UCSD-AML1 (cell line): ENCODE measurements around the gene COX17.

Source experiments
- DNase-seq: peaks from one replicate; lab custom pipeline; 2025; ENCODE audit not compliant: unreplicated experiment; lab: John Stamatoyannopoulos, UW

The COX17 gene

DNA sequence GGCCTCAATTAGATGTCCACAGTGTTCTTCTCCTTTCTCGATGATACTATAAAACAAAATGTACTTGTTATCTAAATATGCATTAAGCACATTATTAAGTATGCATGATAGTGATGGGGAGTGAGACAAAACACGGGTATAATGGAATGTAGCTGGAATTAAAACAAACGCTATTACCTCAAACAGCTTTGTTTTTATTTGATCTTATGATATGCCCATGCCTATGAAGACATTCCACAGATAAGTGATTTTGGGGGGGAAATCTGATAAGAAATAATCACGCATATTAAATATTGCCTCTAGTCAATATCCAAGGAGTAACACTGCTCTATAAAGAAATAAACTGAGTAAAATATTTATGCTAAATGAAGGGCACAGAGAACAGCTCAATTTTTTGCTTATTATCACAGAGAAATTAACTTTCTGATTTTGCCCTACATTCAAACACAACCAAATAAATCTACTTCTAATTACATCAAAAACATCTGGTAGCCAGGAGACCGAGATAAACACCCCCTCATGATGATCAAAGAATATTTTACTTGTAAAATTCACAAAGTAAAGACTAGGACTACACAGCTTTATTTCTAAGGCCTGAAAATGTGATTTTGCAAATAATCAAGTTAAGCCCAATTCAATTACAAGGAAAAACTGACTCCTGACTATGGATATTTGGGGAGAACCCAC, 1.9 kb downstream of the COX17 start:
- DNase-seq = no peak

GRCh38 chr3:119673875-119674274, 3.3 kb downstream of the COX17 start:
- no peak for DNase-seq

DNA sequence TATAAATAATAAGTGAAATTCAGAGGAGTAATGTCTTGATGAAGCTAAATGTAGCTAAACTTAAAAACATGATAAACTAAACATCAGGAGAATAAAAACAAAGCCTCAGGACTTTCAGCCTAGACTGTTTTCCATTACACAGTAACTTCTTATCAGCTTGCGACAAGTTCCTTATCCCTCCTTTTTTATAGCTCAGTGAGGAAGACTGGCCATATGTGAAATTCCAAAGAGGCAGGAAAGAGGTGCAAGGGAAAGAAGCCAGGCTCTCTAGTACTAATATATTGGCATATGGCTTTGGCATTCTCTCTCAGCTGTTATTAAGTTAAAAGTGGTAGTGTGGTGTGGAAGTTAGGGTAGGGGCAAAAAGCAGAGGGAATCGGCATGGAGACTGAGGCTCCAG, 4.4 kb downstream of the COX17 start:
- DNase-seq = no peak

DNA sequence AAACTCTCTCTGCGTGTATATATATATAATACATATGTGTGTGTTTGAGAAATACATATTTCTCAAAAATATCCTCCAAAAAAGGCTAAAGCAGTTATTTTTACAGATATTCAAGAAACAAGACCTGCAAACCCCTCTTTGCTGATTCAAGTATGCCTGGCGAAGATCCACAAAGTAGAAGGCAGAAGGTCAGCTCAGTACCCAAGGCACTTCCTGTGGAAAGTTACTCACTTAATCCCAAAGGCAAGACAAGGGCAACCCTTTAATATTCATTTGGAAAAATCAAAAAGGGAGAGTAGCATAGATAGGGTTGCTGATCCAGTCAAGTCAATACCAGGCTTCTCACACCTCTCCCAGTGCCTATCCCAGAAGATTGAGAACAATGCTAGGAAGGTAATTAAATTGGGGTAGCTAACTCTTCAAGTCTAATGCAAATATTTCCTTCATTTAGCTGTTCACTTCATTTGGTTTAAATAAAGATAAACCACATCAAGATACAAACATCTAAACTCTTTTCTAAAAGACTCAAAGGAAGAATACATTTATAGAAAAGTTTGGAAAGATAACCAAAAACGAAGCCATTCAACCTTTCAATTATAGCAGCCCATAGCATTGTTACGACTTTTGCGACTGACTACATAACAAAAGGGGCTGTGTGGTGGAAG, 7.2 kb downstream of the COX17 start:
- no peak for DNase-seq

- DNase-seq = no peak
Measured at GRCh38 chr3:119665954-119666559, 11.1 kb downstream of the COX17 start.

DNA sequence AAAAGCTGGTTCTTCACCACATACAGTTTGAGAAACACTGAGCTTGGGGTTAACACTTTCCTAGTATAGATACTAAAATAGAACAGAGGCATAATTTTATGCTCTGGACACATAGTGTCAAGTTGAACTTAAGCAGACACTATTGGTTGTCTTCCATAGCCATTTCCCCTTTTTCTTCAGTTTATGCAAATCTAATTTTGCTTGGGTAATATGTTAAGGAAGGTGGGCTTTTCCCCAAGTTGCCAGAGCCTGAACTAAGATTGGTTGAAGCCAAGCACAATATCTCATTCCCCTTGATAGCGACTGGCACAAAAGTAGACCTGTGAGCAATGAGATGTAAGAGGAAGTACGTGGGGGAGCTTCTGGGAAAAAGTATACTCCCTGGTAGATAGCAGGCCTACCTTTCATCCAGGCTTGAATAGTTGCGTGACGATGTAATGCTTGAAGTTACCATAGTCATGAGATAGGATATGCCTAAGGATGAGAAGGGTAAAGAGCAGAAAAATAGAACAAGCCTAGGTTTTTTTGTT, 12.3 kb downstream of the COX17 start:
- no peak for DNase-seq

DNA sequence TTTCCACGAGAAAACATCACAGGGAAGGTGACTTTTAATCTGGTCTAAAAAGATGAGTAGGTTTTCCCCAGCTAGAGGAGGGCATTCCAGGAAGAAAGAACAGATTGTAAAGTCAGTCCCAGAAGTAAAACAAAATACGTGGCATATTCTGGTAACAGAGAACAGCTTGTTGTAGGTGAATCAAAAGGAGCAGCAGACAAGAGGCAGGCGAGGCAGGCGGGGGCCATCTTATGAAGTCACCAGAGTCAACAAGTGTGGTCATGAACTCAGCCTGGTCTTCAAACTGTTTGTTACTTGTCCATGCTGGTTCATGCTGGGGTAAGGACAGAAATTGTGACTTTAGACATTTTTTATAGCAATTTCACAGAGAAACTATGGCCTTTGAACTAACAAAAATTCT, 12.8 kb downstream of the COX17 start:
- no peak for DNase-seq

GRCh38 chr3:119663885-119664284, 13.3 kb downstream of the COX17 start:
- DNase-seq = no peak

DNA sequence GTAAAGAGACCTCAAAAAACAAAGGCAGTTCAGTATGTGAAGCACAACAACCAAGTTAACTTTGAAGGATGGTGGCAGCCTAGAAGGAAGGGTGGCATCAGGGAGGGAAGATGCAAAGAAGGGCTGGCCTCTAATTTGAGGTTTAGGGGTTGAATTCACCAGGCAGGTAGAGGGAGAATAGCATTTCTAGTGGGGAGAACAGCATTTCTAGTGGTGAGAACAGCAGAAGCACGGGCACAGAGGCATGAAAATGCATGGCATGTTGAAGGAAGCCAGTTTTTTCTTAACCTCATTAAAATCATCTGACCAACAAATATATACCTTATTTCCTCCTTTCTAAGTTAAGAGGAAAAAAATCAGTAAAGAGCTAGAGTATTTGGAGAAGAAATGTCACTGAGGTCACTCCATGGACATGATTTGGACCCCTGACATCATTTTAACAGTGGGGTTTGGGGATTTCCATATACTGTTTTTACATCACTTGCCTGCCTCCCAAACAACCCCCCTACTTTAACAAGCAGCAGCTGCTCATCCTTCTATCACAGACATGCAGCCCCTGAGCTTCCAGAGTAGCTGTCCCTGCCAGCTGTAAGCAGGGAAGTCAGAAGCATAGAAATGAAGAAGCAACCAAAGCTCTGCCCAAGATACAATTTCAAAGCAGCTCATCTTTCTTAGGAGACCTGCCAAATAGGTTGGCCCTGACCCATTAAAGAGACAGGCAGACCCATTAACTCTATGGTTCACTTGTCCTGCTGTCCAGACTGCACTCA, 14.4 kb downstream of the COX17 start:
- DNase-seq = no peak

GRCh38 chr3:119660474-119661440, 16.4 kb downstream of the COX17 start, which contains the start of gene POPDC2:
Gene POPDC2, minus strand, starts transcription at chr3:119660589. Its CDS starts 166 bp downstream, at chr3:119660423.
- no peak for DNase-seq

- DNase-seq = peak; percentile 50
Measured at GRCh38 chr3:119659606-119660291, 17.5 kb downstream of the COX17 start.

DNA sequence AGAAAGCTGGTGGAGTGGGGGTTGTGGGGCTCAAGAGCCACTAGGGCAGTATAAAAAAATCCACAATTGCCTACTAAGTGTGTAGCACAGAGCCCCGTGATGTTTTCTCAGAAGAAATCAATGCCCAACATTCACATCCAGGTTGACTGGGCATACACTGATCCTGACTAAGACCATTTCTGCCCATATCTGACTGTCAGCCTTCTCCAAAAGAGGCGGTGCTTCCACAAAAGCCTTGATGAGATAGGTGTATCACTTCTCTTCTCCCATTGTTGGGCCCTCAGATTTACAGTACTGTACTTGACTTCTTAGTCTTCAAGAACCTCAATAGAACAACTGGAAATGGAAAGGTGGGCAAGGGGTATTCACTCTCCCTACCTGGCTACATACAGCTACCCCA, 18.2 kb downstream of the COX17 start:
- no peak for DNase-seq

GRCh38 chr3:119657887-119658702, 19.1 kb downstream of the COX17 start:
- no peak for DNase-seq

- peak; percentile 30 for DNase-seq
Measured at GRCh38 chr3:119653876-119654275, 23.3 kb downstream of the COX17 start.

DNA sequence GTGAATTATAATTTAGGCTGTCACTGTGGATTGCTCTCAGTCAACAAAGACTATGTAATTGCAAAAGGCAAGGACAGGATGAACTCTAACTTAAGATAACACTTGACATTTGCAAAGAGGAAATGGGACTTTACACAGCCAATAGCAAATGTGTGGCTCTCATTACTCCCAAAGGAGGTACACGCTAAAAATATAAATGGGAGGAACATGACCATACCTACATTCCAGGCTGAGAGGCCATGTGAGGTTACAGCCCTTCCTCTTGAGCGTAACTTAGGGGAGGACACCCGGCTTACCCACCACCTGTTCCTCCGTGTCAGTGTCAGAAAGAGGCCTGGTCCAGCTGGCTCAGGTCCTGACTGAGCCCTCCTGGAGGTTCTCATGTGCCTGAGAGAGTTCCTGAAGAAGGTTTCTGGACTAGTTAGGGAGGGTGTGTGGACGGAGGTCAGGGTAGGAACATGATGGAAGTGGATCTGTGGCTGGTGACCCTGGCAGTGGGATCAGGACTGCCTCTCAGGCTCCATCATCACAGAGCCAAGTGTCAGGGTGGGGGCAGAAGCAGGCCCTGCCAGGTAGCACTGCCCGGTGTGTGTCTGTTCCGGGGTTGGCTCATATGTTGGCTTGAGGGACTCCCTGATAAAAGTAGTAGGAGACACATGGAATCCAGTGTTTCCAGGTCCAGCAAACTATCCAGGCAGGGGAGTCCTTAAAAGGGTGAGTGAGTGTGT, 24.7 kb downstream of the COX17 start:
- DNase-seq = peak; percentile 19

DNA sequence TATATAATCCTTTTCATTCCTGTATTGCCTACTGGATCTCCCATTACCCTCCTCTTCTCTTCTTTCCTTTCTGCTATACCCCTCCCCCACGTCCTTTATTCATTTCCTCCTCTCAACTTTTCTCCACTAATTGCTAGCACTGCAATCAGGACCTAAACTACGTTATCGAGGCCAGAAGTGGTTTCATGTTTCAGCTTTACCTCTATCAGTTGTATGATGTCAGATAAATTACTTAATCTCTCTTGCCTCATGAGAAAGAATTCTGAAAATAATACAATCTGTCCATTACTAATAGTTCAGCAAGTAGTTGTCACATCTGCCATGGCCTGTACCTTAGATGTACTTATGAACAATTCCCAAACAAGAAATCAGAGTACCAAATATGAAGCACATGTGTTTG, 27.4 kb downstream of the COX17 start:
- no peak for DNase-seq

GRCh38 chr3:119647843-119648575, 29.2 kb downstream of the COX17 start:
- DNase-seq = no peak
